Panc1 (cell line): ENCODE data around the gene GALNT18. TPM values are rescaled to one million over a fixed set of nuclear protein-coding genes. Genes with fewer than 3 reads are reported as not detected.

Experiments
- ATAC-seq: fragments of 200-7000 bp; cut with Tn5 transposase; 2 replicates; pipeline ENCODE4 v1.9.1; 2020; ENCODE audit warnings: mild to moderate bottlenecking, moderate library complexity
- BruUV-seq: library from RNA; stranded (reverse); fragments of 400-500 nt; replicated peaks from 2 replicates; lab custom pipeline; 2021; lab: Mats Ljungman, UMichigan
- CTCF ChIA-PET: fragments of 300-600 bp; sonication (Branson Sonifier 250); formaldehyde crosslinking; loops from one replicate; lab custom pipeline; 2022; ENCODE audit warnings: antibody characterized with exemption; lab: Charles Lee
- POLR2A ChIA-PET: fragments of 300-600 bp; sonication (Branson Sonifier 250); formaldehyde crosslinking; loops from one replicate; lab custom pipeline; 2022; ENCODE audit warnings: antibody characterized with exemption; lab: Charles Lee
- DNase-seq: peaks from one replicate; pipeline ENCODE4 v3.0.0-alpha.2; 2010; ENCODE audit warnings: low read depth, low spot score
- H3K27ac ChIP-seq: 2 replicates; pipeline ENCODE4 v1.5.1; 2011; ENCODE audit warnings: mild to moderate bottlenecking, low read length, inconsistent platforms
- H3K27me3 ChIP-seq: fragments of 200-500 bp; sonication (Bioruptor generic); 2 replicates; pipeline ENCODE4 v1.6.0; 2014; ENCODE audit warnings: low read length, inconsistent platforms; ENCODE audit not compliant: control insufficient read depth, insufficient read depth
- H3K36me3 ChIP-seq: fragments of 200-500 bp; sonication (Bioruptor generic); 2 replicates; pipeline ENCODE4 v1.5.1; 2014; ENCODE audit warnings: inconsistent platforms, mild to moderate bottlenecking, low read length, moderate library complexity; ENCODE audit not compliant: control insufficient read depth, insufficient read depth
- H3K4me1 ChIP-seq: 2 replicates; pipeline ENCODE4 v1.5.1; 2011; ENCODE audit warnings: inconsistent platforms, mild to moderate bottlenecking, low read length, moderate library complexity; ENCODE audit not compliant: control insufficient read depth, insufficient read depth
- H3K4me3 ChIP-seq, 2 experiments: 2 replicates each; pipeline ENCODE4 v1.5.1; 2011 to 2012; ENCODE audit warnings: low read depth in 2 of 2, low read length in 2 of 2, mild to moderate bottlenecking in 2 of 2, inconsistent platforms in 1 of 2, moderate library complexity in 1 of 2
- H3K9me3 ChIP-seq: fragments of 200-500 bp; sonication (Bioruptor generic); 2 replicates; pipeline ENCODE4 v1.5.1; 2014; ENCODE audit warnings: low read depth, mild to moderate bottlenecking, inconsistent platforms, low read length, moderate library complexity; ENCODE audit not compliant: control insufficient read depth, insufficient read depth
- POLR2AphosphoS5 ChIP-seq: IDR thresholded peaks from 2 replicates; pipeline ENCODE4 v1.6.1; 2012; ENCODE audit warnings: mild to moderate bottlenecking, low read depth, low read length, moderate library complexity
- REST ChIP-seq, 2 experiments: IDR thresholded peaks; 2 replicates each; pipeline ENCODE4 v1.6.1; 2011 to 2012; ENCODE audit warnings: low read depth in 2 of 2, control low read depth in 1 of 2, low read length in 1 of 2, mild to moderate bottlenecking in 1 of 2, moderate library complexity in 1 of 2; ENCODE audit not compliant: insufficient read depth in 1 of 2
- SIN3A ChIP-seq: IDR thresholded peaks from 2 replicates; pipeline ENCODE4 v1.6.1; 2012; ENCODE audit warnings: low read depth, mild to moderate bottlenecking, low read length, moderate library complexity, borderline replicate concordance; ENCODE audit not compliant: insufficient read depth
- TCF7L2 ChIP-seq: IDR thresholded peaks from 2 replicates; pipeline ENCODE4 v1.6.1; 2011; ENCODE audit warnings: mild to moderate bottlenecking, low read depth, low read length, inconsistent platforms
- in situ Hi-C: cut with HindIII; loops from 2 replicates; pipeline ENCODE4 v1.10.0; 2016; ENCODE audit warnings: low sequenced_read_pairs, low pct_unique_long_range_greater_than_20kb
- intact Hi-C: fragments of 100-400 bp; cut with micrococcal nuclease; formaldehyde crosslinking; loops from one replicate; pipeline ENCODE4 v1.10.0; 2022; ENCODE audit not compliant: unreplicated experiment
- total RNA-seq: library from RNA; stranded (reverse); gene quantifications from one replicate; pipeline ENCODE4 v1.2.1, GENCODE V29; 2021; ENCODE audit not compliant: unreplicated experiment
- TF ChIP-seq, protein P1 (sequence below): fragments of 450-650 bp; IDR thresholded peaks from 2 replicates; pipeline ENCODE4 v1.5.1; 2017; ENCODE audit warnings: mild to moderate bottlenecking

The GALNT18 gene
- total RNA-seq, 1 experiment from 2014 or later = 8.6 TPM

DNA sequence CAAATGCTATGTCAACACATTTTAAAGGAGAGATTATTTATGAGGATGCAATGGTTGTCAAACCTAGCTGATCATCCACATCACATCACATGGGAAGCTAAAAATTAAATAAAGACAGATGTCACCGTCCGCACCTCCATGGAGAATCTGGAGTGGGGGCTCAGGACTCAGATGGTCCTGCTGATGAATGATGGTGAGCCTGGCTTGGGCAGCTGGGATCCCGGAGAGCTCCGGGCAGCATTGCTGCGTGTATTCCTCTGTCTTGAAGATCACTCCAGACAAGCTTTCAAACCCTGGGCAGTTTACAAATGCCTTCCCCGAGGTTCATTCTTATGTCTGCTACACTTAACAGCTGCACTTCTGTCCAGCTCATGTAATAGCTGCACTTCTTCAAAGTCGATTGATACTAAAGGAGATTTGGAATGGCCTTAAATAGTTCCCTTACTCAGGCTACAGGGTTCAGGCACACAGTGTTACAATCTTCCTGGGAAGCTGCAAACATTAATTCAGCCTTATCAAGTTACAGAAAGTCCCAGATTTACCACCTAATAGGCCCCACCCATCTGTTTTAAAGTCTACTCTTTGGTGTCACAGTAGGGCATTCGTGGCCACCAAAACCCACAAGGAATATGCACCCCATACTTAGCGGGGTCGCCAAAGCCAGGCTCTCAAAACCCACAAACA is 234.0 kb downstream of the GALNT18 start:
- DNase-seq (no peak), ATAC-seq (no peak)
- Histone ChIP-seq H3K27me3 (no peaks in the 10 kb centered on the region), H3K4me1 (peaks cover 8% of the 10 kb centered on the region; the same call in 1 of the 2 replicates), H3K4me3 (no peak overlapping the region), H3K9me3 (no peaks in the 10 kb centered on the region), H3K36me3 (no peaks in the 10 kb centered on the region), H3K27ac (no peak overlapping the region)
- no TSS peak for BruUV-seq
- ChIA-PET CTCF (no interaction called here), POLR2A (interaction anchor here (0.6 kb wide), 1 partner anchor 234 kb away, joined by 9 read pairs; the partner anchor contains the start of gene GALNT18)
- intact Hi-C loops (no loop called here), in situ Hi-C loops (no loop called here)
- TF ChIP-seq POLR2AphosphoS5 (no peak), REST (IDR thresholded peaks at IDR 0.05; ENCODE audit: insufficient read depth in 1 of 2, low read depth in 2 of 2, low read length in 1 of 2) (no peak), TCF7L2 (no peak), SIN3A (no peak)
- TF ChIP-seq, protein P1, sequence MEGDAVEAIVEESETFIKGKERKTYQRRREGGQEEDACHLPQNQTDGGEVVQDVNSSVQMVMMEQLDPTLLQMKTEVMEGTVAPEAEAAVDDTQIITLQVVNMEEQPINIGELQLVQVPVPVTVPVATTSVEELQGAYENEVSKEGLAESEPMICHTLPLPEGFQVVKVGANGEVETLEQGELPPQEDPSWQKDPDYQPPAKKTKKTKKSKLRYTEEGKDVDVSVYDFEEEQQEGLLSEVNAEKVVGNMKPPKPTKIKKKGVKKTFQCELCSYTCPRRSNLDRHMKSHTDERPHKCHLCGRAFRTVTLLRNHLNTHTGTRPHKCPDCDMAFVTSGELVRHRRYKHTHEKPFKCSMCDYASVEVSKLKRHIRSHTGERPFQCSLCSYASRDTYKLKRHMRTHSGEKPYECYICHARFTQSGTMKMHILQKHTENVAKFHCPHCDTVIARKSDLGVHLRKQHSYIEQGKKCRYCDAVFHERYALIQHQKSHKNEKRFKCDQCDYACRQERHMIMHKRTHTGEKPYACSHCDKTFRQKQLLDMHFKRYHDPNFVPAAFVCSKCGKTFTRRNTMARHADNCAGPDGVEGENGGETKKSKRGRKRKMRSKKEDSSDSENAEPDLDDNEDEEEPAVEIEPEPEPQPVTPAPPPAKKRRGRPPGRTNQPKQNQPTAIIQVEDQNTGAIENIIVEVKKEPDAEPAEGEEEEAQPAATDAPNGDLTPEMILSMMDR = no peak

GRCh38 chr11:11387207-11387606 is 234.6 kb downstream of the GALNT18 start:
- no peaks in the 10 kb centered on the region for H3K27me3 ChIP-seq
- ChIA-PET CTCF (no interaction called here), POLR2A (no interaction called here)
- no peak for ATAC-seq
- no peak overlapping the region for H3K27ac ChIP-seq
- DNase-seq = no peak
- H3K4me1 ChIP-seq = peaks cover 8% of the 10 kb centered on the region; the same call in 1 of the 2 replicates
- in situ Hi-C loops (no loop called here), intact Hi-C loops (no loop called here)
- H3K9me3 ChIP-seq = no peaks in the 10 kb centered on the region
- TF ChIP-seq TCF7L2 (no peak), SIN3A (no peak), REST (IDR thresholded peaks at IDR 0.05; ENCODE audit: insufficient read depth in 1 of 2, low read depth in 2 of 2, low read length in 1 of 2) (no peak), POLR2AphosphoS5 (no peak)
- TF ChIP-seq, protein P1 = no peak
- H3K4me3 ChIP-seq = no peak overlapping the region
- no peaks in the 10 kb centered on the region for H3K36me3 ChIP-seq
- BruUV-seq = no TSS peak
